HepG2 (cell line): ENCODE results near the gene BTAF1. TPM values are rescaled to one million over a fixed set of nuclear protein-coding genes. Genes with fewer than 3 reads are reported as not detected.
A peak's percentile ranks its signal among the peaks of the same experiment; 100 is the strongest.

Experiments used
- ATAC-seq: fragments of 200-7000 bp; cut with Tn5 transposase; 3 replicates; pipeline ENCODE4 v1.9.1; 2020; ENCODE audit warnings: mild to moderate bottlenecking, moderate library complexity
- BruUV-seq: library from RNA; stranded (reverse); fragments of 400-500 nt; replicated peaks from 2 replicates; lab custom pipeline; 2021; lab: Mats Ljungman, UMichigan
- CTCF ChIA-PET: fragments of 300-600 bp; formaldehyde crosslinking; extraction: SDS; loops from one replicate; lab custom pipeline; 2021; ENCODE audit warnings: low total read pairs, inconsistent platforms, low intra/inter-chr PET ratio; lab: Yijun Ruan, JAX
- POLR2A ChIA-PET: fragments of 350-600 bp; sonication (Branson Sonifier 250); formaldehyde crosslinking; loops from one replicate; lab custom pipeline; 2020; ENCODE audit warnings: antibody characterized with exemption, inconsistent platforms; lab: Yijun Ruan, JAX
- DNase-seq: peaks from one replicate; pipeline ENCODE4 v3.0.0-alpha.2; 2015; ENCODE audit warnings: low spot score
- FAIRE-seq: peaks from 3 replicates; lab custom pipeline; 2011; peaks lifted over from hg19 to GRCh38; lab: Jason Lieb, UNC
- H2AFZ ChIP-seq: one replicate; pipeline ENCODE4 v1.6.1; 2011; ENCODE audit warnings: low read length, inconsistent platforms
- H3K27ac ChIP-seq: fragments of 300-600 bp; 3 replicates; pipeline ENCODE4 v1.8.0; 2011; ENCODE audit warnings: mixed run types, mild to moderate bottlenecking, mixed read lengths, low read length, inconsistent platforms; ENCODE audit not compliant: insufficient read depth; ENCODE audit errors: extremely low read length
- H3K27me3 ChIP-seq, 2 experiments: fragments of 200-600 bp in 1 of 2; 2 replicates in 1 of 2; 3 replicates in 1 of 2; pipeline versions ENCODE4 v1.6.0 to v1.8.0; 2011; ENCODE audit warnings: low read length in 2 of 2, mild to moderate bottlenecking in 2 of 2, moderate library complexity in 2 of 2, inconsistent platforms in 1 of 2; ENCODE audit not compliant: insufficient read depth in 2 of 2, control insufficient read depth in 1 of 2
- H3K36me3 ChIP-seq, 2 experiments: fragments of 200-600 bp in 1 of 2; replicated peaks in 1 of 2; 2 replicates in 1 of 2; 3 replicates in 1 of 2; pipeline versions ENCODE4 v1.5.1 to v1.8.0; 2011; ENCODE audit warnings: low read length in 2 of 2, inconsistent platforms in 1 of 2; ENCODE audit not compliant: insufficient read depth in 2 of 2, control insufficient read depth in 1 of 2
- H3K4me1 ChIP-seq: 2 replicates; pipeline ENCODE4 v1.5.1; 2012; ENCODE audit warnings: low read length, inconsistent platforms; ENCODE audit not compliant: insufficient read depth
- H3K4me2 ChIP-seq: 2 replicates; pipeline ENCODE4 v1.6.0; 2011; ENCODE audit warnings: low read depth, low read length, inconsistent platforms
- H3K4me3 ChIP-seq, 3 experiments: fragments of 200-600 bp in 1 of 3; sonication (generic), shearing (Covaris generic) in 1 of 3; replicated peaks in 1 of 3; 2 replicates each; pipeline ENCODE4 v1.5.1; 2011 to 2016; ENCODE audit warnings: low read length in 3 of 3, inconsistent platforms in 2 of 3, low read depth in 2 of 3, mild to moderate bottlenecking in 2 of 3, control low read depth in 1 of 3, mixed read lengths in 1 of 3; ENCODE audit not compliant: insufficient read depth in 1 of 3
- H3K79me2 ChIP-seq: one replicate; pipeline ENCODE4 v1.6.1; 2011; ENCODE audit warnings: low read length, inconsistent platforms; ENCODE audit not compliant: insufficient read depth
- H3K9ac ChIP-seq: 2 replicates; pipeline ENCODE4 v1.6.0; 2011; ENCODE audit warnings: mild to moderate bottlenecking, low read depth, low read length, inconsistent platforms; ENCODE audit not compliant: insufficient read depth
- H3K9me3 ChIP-seq: 2 replicates; pipeline ENCODE4 v1.5.1; 2012; ENCODE audit warnings: mild to moderate bottlenecking, low read length
- H4K20me1 ChIP-seq: 2 replicates; pipeline ENCODE4 v1.6.0; 2011; ENCODE audit warnings: inconsistent platforms, mild to moderate bottlenecking, low read length, moderate library complexity; ENCODE audit not compliant: insufficient read depth
- ATAD3A ChIP-seq: sonication (generic); formaldehyde crosslinking; IDR thresholded peaks from 2 replicates; pipeline ENCODE4 v1.4.0; 2020; ENCODE audit warnings: missing genetic modification reagents
- GLI4 ChIP-seq: sonication (generic); formaldehyde crosslinking; IDR thresholded peaks from 2 replicates; pipeline ENCODE4 v1.5.1; 2020; ENCODE audit warnings: missing genetic modification reagents, mild to moderate bottlenecking, moderate library complexity, borderline replicate concordance
- MBNL3 ChIP-seq: fragments of 250-450 bp; sonication (Bioruptor Pico); conservative IDR thresholded peaks from 2 replicates; pipeline ENCODE4 v1.8.0; 2022; ENCODE audit warnings: mild to moderate bottlenecking, inconsistent platforms
- NKX3-1 ChIP-seq: sonication (generic); formaldehyde crosslinking; IDR thresholded peaks from 2 replicates; pipeline ENCODE4 v1.5.0; 2020; ENCODE audit warnings: missing genetic modification reagents
- TP53 ChIP-seq: sonication (generic); formaldehyde crosslinking; conservative IDR thresholded peaks from 2 replicates; pipeline ENCODE4 v1.4.0; 2020; ENCODE audit warnings: missing genetic modification reagents
- ZBTB21 ChIP-seq: sonication (generic); formaldehyde crosslinking; IDR thresholded peaks from 2 replicates; pipeline ENCODE4 v1.4.0; 2020; ENCODE audit warnings: missing genetic modification reagents
- ZBTB8A ChIP-seq: sonication (generic); formaldehyde crosslinking; IDR thresholded peaks from 2 replicates; pipeline ENCODE4 v1.4.0; 2020; ENCODE audit warnings: mild to moderate bottlenecking, low read depth, missing genetic modification reagents, borderline replicate concordance
- ZNF354B ChIP-seq: sonication (generic); formaldehyde crosslinking; IDR thresholded peaks from 2 replicates; pipeline ENCODE4 v1.8.0; 2022; ENCODE audit warnings: mild to moderate bottlenecking, missing genetic modification reagents
- ZSCAN21 ChIP-seq: sonication (generic); formaldehyde crosslinking; IDR thresholded peaks from 2 replicates; pipeline ENCODE4 v1.8.0; 2022; ENCODE audit warnings: mild to moderate bottlenecking, missing genetic modification reagents, moderate library complexity, borderline replicate concordance
- WGBS: methylation state at CpG from one replicate; pipeline ENCODE4 v1.1.6; 2017; ENCODE audit warnings: low lambda C conversion rate; 5-methylcytosine and 5-hydroxymethylcytosine counted together
- in situ Hi-C: cut with HindIII; loops from 2 replicates; pipeline ENCODE4 v1.10.0; 2017; ENCODE audit warnings: low pct_unique_long_range_greater_than_20kb; ENCODE audit not compliant: extremely low pct_ligation_motif_present
- intact Hi-C: fragments of 100-400 bp; cut with micrococcal nuclease; formaldehyde crosslinking; loops from one replicate; pipeline ENCODE4 v1.10.0; 2022; ENCODE audit not compliant: unreplicated experiment
- polyA plus RNA-seq, 8 experiments: library from polyadenylated mRNA; depleted of rRNA in 3 of 8; stranded (reverse) in 7 of 8; unstranded in 1 of 8; fragments of >200 nt; fragmentation: Illumina TruSeq in 4 of 8; extraction: Trizol in 4 of 8; gene quantifications; 2 replicates each; pipeline versions ENCODE4 v1.2.1 to v1.2.3, GENCODE V29; 2011 to 2016; ENCODE audit warnings: low read depth in 4 of 8, missing spikeins in 1 of 8, mixed read lengths in 1 of 8; ENCODE audit not compliant: insufficient read depth in 1 of 8
- total RNA-seq, 5 experiments: library from RNA; depleted of rRNA; stranded (reverse); fragments of >200 nt; fragmentation: Illumina TruSeq; extraction: Trizol; gene quantifications; 2 replicates each; pipeline ENCODE4 v1.2.3, GENCODE V29; 2016; ENCODE audit warnings: low read depth in 1 of 5
- TF ChIP-seq, protein P1 (sequence below): sonication (generic); formaldehyde crosslinking; IDR thresholded peaks from 2 replicates; pipeline ENCODE4 v1.5.0; 2020; ENCODE audit warnings: mild to moderate bottlenecking, missing genetic modification reagents, borderline replicate concordance
- TF ChIP-seq, protein P2 (sequence below): IDR thresholded peaks from 2 replicates; pipeline ENCODE4 v1.6.1; 2016; ENCODE audit warnings: low read depth, control low read depth
- TF ChIP-seq, protein P3 (sequence below): sonication (generic); formaldehyde crosslinking; IDR thresholded peaks from 2 replicates; pipeline ENCODE4 v1.8.0; 2023; ENCODE audit warnings: mild to moderate bottlenecking, missing genetic modification reagents

BTAF1 gene
- total and polyA plus RNA-seq, 2 of the 13 experiments (the other 11 are each of a cell fraction or from before 2014, with no cell fraction given): 38.6 to 54.1 TPM

DNA sequence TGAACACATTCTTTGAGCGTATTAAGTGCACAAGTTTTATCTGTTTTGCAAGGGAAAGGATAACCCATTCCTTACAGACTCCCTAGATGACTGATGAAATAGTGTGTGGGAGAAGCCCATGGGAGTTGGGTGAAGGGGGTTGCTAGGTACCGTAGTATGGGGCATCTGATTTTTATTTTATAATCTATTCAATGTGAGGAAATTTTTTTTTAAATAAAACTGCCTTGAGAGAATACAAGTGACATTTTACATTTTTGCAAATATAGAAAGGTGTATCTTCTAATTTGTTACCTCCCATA is 1.4 kb downstream of the BTAF1 start:
- in situ Hi-C loops: no loop called here
- BruUV-seq: no TSS peak
- peaks cover 0 to 4% of the 10 kb centered on the region in 2 experiments; a peak in 1 of 5 replicates for H3K36me3 ChIP-seq
- ATAC-seq: no peak
- H4K20me1 ChIP-seq: peaks cover 8% of the 10 kb centered on the region
- intact Hi-C loops: loop anchor here (2.0 kb wide), 1 partner anchor 16 kb away; the partner anchor contains the start of gene FGFBP3
- peak overlapping the region; percentile 82 for H3K4me2 ChIP-seq
- H3K27me3 ChIP-seq: no peaks in the 10 kb centered on the region; a peak in 1 of 5 replicates
- no peak for DNase-seq
- ChIA-PET CTCF (no interaction called here), POLR2A (interaction anchor here (1.8 to 2.1 kb wide), 2 partner anchors 7 to 17 kb away, joined by 8 to 13 read pairs; no protein-coding TSS in a partner anchor)
- peaks cover 66% of the 10 kb centered on the region for H3K4me1 ChIP-seq
- WGBS: 43% methylated on average over 2 of the region's 2 CpGs
- peaks cover 60% of the 10 kb centered on the region for H3K79me2 ChIP-seq
- peak overlapping the region; percentile 80; the same call in 1 of the 2 replicates for H3K9ac ChIP-seq
- TF ChIP-seq ZSCAN21 (CRISPR knock-in tag) (no peak), ZBTB21 (no peak), ZNF354B (CRISPR knock-in tag) (no peak), GLI4 (no peak), ATAD3A (no peak), ZBTB8A (CRISPR knock-in tag) (no peak), MBNL3 (CRISPR knock-in tag) (no peak), NKX3-1 (CRISPR knock-in tag) (no peak), TP53 (CRISPR knock-in tag) (no peak)
- TF ChIP-seq, protein P1, sequence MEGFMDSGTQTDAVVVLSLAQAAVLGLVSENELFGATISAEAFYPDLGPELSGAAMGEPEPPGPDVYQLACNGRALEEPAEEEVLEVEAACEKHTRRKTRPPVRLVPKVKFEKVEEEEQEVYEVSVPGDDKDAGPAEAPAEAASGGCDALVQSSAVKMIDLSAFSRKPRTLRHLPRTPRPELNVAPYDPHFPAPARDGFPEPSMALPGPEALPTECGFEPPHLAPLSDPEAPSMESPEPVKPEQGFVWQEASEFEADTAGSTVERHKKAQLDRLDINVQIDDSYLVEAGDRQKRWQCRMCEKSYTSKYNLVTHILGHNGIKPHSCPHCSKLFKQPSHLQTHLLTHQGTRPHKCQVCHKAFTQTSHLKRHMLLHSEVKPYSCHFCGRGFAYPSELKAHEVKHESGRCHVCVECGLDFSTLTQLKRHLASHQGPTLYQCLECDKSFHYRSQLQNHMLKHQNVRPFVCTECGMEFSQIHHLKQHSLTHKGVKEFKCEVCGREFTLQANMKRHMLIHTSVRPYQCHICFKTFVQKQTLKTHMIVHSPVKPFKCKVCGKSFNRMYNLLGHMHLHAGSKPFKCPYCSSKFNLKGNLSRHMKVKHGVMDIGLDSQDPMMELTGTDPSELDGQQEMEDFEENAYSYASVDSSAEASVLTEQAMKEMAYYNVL (CRISPR knock-in tag): no peak
- TF ChIP-seq, protein P2, sequence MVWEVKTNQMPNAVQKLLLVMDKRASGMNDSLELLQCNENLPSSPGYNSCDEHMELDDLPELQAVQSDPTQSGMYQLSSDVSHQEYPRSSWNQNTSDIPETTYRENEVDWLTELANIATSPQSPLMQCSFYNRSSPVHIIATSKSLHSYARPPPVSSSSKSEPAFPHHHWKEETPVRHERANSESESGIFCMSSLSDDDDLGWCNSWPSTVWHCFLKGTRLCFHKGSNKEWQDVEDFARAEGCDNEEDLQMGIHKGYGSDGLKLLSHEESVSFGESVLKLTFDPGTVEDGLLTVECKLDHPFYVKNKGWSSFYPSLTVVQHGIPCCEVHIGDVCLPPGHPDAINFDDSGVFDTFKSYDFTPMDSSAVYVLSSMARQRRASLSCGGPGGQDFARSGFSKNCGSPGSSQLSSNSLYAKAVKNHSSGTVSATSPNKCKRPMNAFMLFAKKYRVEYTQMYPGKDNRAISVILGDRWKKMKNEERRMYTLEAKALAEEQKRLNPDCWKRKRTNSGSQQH (CRISPR knock-in tag): no peak
- TF ChIP-seq, protein P3, sequence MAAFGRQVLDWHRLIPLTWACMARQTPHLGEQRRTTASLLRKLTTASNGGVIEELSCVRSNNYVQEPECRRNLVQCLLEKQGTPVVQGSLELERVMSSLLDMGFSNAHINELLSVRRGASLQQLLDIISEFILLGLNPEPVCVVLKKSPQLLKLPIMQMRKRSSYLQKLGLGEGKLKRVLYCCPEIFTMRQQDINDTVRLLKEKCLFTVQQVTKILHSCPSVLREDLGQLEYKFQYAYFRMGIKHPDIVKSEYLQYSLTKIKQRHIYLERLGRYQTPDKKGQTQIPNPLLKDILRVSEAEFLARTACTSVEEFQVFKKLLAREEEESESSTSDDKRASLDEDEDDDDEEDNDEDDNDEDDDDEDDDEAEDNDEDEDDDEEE (CRISPR knock-in tag): no peak
- TF ChIP-seq, all 625 proteins: peak for 0
- Histone ChIP-seq H3K9me3 (no peaks in the 10 kb centered on the region), H2AFZ (no peak overlapping the region), H3K4me3 (peak overlapping the region; percentile 68 to 96 (median 76); a peak in 5 of 6 replicates), H3K27ac (no peak overlapping the region)
- no peak for FAIRE-seq
